Neural progenitor cell (in vitro differentiated cells): ENCODE data around the gene CUTA. TPM values are rescaled to one million over a fixed set of nuclear protein-coding genes. Genes with fewer than 3 reads are reported as not detected.

Experiments used
- DNase-seq: peaks from one replicate; pipeline ENCODE4 v3.0.0-alpha.2; 2016; ENCODE audit warnings: low spot score
- H2AFZ ChIP-seq: fragments of 200-600 bp; sonication (generic); replicated peaks from 2 replicates; pipeline ENCODE4 v1.6.1; 2016; ENCODE audit warnings: antibody characterized with exemption
- H3F3A ChIP-seq: fragments of 200-600 bp; sonication (generic); 2 replicates; pipeline ENCODE4 v1.6.1; 2016; ENCODE audit warnings: antibody characterized with exemption, low read depth
- H3K27ac ChIP-seq: fragments of 200-600 bp; sonication (generic); 2 replicates; pipeline ENCODE4 v1.5.1; 2016; ENCODE audit warnings: mild to moderate bottlenecking
- H3K27me3 ChIP-seq: fragments of 200-600 bp; sonication (generic); 2 replicates; pipeline ENCODE4 v1.6.1; 2016; ENCODE audit warnings: mild to moderate bottlenecking, moderate library complexity
- H3K36me3 ChIP-seq: fragments of 200-600 bp; sonication (generic); 2 replicates; pipeline ENCODE4 v1.5.1; 2016
- H3K4me1 ChIP-seq: fragments of 200-600 bp; sonication (generic); 2 replicates; pipeline ENCODE4 v1.6.1; 2016; ENCODE audit warnings: mixed run types
- H3K4me2 ChIP-seq: fragments of 200-600 bp; sonication (generic); 2 replicates; pipeline ENCODE4 v1.6.1; 2016
- H3K4me3 ChIP-seq: fragments of 200-600 bp; sonication (generic); 2 replicates; pipeline ENCODE4 v1.5.1; 2016
- H3K79me2 ChIP-seq: fragments of 200-600 bp; sonication (generic); 2 replicates; pipeline ENCODE4 v1.6.1; 2016; ENCODE audit warnings: low read depth
- H3K9ac ChIP-seq: fragments of 200-600 bp; sonication (generic); 2 replicates; pipeline ENCODE4 v1.6.1; 2016
- H3K9me3 ChIP-seq: fragments of 200-600 bp; sonication (generic); 2 replicates; pipeline ENCODE4 v1.5.1; 2016; ENCODE audit warnings: low read depth
- H4K20me1 ChIP-seq: fragments of 200-600 bp; sonication (generic); 2 replicates; pipeline ENCODE4 v1.6.1; 2016; ENCODE audit warnings: low read depth
- H3K27ac Mint-ChIP-seq: 3 replicates; pipeline ENCODE4 v1.8.0; 2021; ENCODE audit warnings: mixed read lengths
- H3K27me3 Mint-ChIP-seq: 2 replicates; pipeline ENCODE4 v1.8.0; 2022; ENCODE audit warnings: low read depth, mild to moderate bottlenecking, inconsistent platforms, moderate library complexity, mixed read lengths; ENCODE audit not compliant: insufficient read depth
- H3K36me3 Mint-ChIP-seq: 3 replicates; pipeline ENCODE4 v1.8.0; 2021; ENCODE audit warnings: mixed read lengths
- H3K4me1 Mint-ChIP-seq: 3 replicates; pipeline ENCODE4 v1.8.0; 2021; ENCODE audit warnings: mixed read lengths
- H3K4me3 Mint-ChIP-seq: 3 replicates; pipeline ENCODE4 v1.8.0; 2021; ENCODE audit warnings: mild to moderate bottlenecking, moderate library complexity, mixed read lengths
- H3K9me3 Mint-ChIP-seq: 3 replicates; pipeline ENCODE4 v1.8.0; 2020; ENCODE audit warnings: mixed read lengths
- EZH2 ChIP-seq: fragments of 200-600 bp; sonication (generic); IDR thresholded peaks from 2 replicates; pipeline ENCODE4 v1.6.1; 2017; ENCODE audit warnings: antibody characterized with exemption, mild to moderate bottlenecking, moderate library complexity
- EZH2phosphoT487 ChIP-seq: fragments of 200-600 bp; sonication (generic); IDR thresholded peaks from 2 replicates; pipeline ENCODE4 v1.6.1; 2017; ENCODE audit warnings: antibody characterized with exemption
- total RNA-seq: library from RNA; depleted of rRNA; stranded (reverse); fragments of >200 nt; gene quantifications from 2 replicates; pipeline ENCODE4 v1.2.3, GENCODE V29; 2015; ENCODE audit warnings: low replicate concordance
- TF ChIP-seq, protein P1 (sequence below): fragments of 200-600 bp; sonication (generic); IDR thresholded peaks from 2 replicates; pipeline ENCODE4 v1.5.1; 2017; ENCODE audit warnings: antibody characterized with exemption, mild to moderate bottlenecking

Gene CUTA
- total RNA-seq, 1 donor from 2014 or later = 118 TPM

DNA sequence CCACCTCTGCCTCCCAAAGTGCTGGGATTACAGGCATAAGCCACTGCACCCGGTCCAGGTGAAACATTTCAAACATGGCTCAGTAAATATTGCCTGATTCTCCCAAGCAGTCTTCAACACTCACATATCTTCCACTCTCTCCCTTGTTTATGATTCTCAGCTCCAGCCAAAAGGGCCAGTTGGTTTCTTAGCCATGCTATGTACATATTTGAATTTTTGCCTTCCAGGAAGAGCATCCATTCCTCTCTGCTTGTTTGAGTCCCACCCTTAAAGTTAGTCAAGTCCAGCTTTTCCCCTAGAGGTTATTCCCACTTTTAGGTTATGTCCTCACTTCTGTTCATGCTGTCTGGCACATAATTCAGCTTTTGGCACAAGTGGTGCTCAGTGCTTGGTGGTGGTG lies 20.4 kb downstream of the CUTA start:
- Histone ChIP-seq H3K4me2 (no peak overlapping the region), H3K27me3 (no peaks in the 10 kb centered on the region), H3K9me3 (no peaks in the 10 kb centered on the region), H4K20me1 (peaks cover 63% of the 10 kb centered on the region), H3K9ac (no peak overlapping the region), H3K4me1 (peaks cover 18% of the 10 kb centered on the region), H3F3A (no peaks in the 10 kb centered on the region), H3K4me3 (no peak overlapping the region), H3K27ac (no peak overlapping the region), H3K79me2 (peaks cover 98% of the 10 kb centered on the region), H3K36me3 (peaks cover 10% of the 10 kb centered on the region), H2AFZ (no peak overlapping the region)
- H3K27ac Mint-ChIP-seq = no peak overlapping the region
- H3K27me3 Mint-ChIP-seq = peaks cover 3% of the 10 kb centered on the region
- H3K9me3 Mint-ChIP-seq = no peaks in the 10 kb centered on the region
- DNase-seq = no peak
- H3K36me3 Mint-ChIP-seq = peaks cover 31% of the 10 kb centered on the region
- no peak for TF ChIP-seq EZH2
- no peak for TF ChIP-seq EZH2phosphoT487
- TF ChIP-seq, protein P1, sequence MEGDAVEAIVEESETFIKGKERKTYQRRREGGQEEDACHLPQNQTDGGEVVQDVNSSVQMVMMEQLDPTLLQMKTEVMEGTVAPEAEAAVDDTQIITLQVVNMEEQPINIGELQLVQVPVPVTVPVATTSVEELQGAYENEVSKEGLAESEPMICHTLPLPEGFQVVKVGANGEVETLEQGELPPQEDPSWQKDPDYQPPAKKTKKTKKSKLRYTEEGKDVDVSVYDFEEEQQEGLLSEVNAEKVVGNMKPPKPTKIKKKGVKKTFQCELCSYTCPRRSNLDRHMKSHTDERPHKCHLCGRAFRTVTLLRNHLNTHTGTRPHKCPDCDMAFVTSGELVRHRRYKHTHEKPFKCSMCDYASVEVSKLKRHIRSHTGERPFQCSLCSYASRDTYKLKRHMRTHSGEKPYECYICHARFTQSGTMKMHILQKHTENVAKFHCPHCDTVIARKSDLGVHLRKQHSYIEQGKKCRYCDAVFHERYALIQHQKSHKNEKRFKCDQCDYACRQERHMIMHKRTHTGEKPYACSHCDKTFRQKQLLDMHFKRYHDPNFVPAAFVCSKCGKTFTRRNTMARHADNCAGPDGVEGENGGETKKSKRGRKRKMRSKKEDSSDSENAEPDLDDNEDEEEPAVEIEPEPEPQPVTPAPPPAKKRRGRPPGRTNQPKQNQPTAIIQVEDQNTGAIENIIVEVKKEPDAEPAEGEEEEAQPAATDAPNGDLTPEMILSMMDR = no peak
- no peak overlapping the region for H3K4me3 Mint-ChIP-seq
- H3K4me1 Mint-ChIP-seq = peaks cover 28% of the 10 kb centered on the region

DNA sequence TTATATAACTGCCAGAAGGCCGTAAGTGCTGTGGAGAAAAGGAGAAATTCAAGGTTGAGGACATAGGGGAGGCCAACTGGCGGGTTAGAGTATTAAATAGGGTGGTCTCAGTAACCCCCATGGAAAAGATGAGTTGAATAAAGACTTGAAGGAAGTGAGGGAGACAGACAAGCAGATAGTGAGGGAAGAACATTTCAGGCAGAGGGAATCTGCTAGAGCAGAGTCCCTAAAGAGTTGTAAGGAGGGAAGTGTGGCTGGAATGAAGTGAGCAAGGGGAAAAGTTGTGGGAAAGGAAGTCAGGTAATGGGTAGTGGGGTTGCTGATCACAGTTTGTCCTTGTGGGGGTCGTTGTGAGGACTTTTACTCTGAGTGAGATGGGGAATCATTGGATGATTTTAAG lies 24.9 kb downstream of the CUTA start:
- Mint-ChIP-seq H3K27ac (peak overlapping the region; percentile 2), H3K9me3 (no peaks in the 10 kb centered on the region), H3K4me3 (peak overlapping the region; percentile 99), H3K27me3 (peaks cover 5% of the 10 kb centered on the region), H3K4me1 (peaks cover 38% of the 10 kb centered on the region), H3K36me3 (peaks cover 21% of the 10 kb centered on the region)
- DNase-seq = no peak
- H3K4me1 ChIP-seq = peaks cover 23% of the 10 kb centered on the region
- peaks cover 62% of the 10 kb centered on the region for H3K79me2 ChIP-seq
- TF ChIP-seq EZH2 (no peak), EZH2phosphoT487 (no peak)
- TF ChIP-seq, protein P1 = no peak
- peak overlapping the region; percentile 90 for H3K4me2 ChIP-seq
- H3K36me3 ChIP-seq = no peaks in the 10 kb centered on the region
- peaks cover 54% of the 10 kb centered on the region for H4K20me1 ChIP-seq
- no peak overlapping the region for H2AFZ ChIP-seq
- peaks cover 13% of the 10 kb centered on the region for H3F3A ChIP-seq
- no peak overlapping the region for H3K27ac ChIP-seq
- no peaks in the 10 kb centered on the region for H3K27me3 ChIP-seq
- peak overlapping the region; percentile 64 for H3K9ac ChIP-seq
- H3K4me3 ChIP-seq = peak overlapping the region; percentile 73
- no peaks in the 10 kb centered on the region for H3K9me3 ChIP-seq

DNA sequence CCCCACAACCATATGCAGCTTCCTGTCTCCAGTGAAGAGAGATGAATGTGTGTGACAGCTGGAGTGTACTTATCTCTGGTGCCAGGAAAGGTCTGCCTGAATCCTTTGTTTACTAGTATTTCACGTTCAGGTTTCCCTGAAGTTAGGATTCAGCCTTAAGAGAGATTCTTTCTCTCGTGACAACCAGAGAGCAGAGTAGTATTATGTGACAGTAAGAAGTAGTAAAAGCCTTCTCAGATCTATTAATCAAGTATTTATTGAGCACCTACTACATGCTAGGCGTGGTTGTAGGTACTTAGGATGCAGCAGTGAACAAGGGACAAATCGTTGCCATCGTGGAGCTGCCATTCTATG lies 25.3 kb downstream of the CUTA start:
- peak overlapping the region; percentile 99 for H3K4me3 Mint-ChIP-seq
- H3K27ac Mint-ChIP-seq = peak overlapping the region; percentile 91
- peaks cover 13% of the 10 kb centered on the region for H3F3A ChIP-seq
- peaks cover 5% of the 10 kb centered on the region for H3K27me3 Mint-ChIP-seq
- H3K4me1 ChIP-seq = peaks cover 23% of the 10 kb centered on the region
- peaks cover 58% of the 10 kb centered on the region for H3K79me2 ChIP-seq
- H3K9ac ChIP-seq = peak overlapping the region; percentile 64
- no peaks in the 10 kb centered on the region for H3K36me3 ChIP-seq
- H3K9me3 ChIP-seq = no peaks in the 10 kb centered on the region
- H4K20me1 ChIP-seq = peaks cover 50% of the 10 kb centered on the region
- H3K4me1 Mint-ChIP-seq = peaks cover 38% of the 10 kb centered on the region
- no peak for DNase-seq
- H3K4me3 ChIP-seq = peak overlapping the region; percentile 73
- H3K27ac ChIP-seq = no peak overlapping the region
- peak overlapping the region; percentile 90 for H3K4me2 ChIP-seq
- TF ChIP-seq EZH2phosphoT487 (no peak), EZH2 (no peak)
- TF ChIP-seq, protein P1 = no peak
- H3K36me3 Mint-ChIP-seq = peaks cover 18% of the 10 kb centered on the region
- no peak overlapping the region for H2AFZ ChIP-seq
- H3K9me3 Mint-ChIP-seq = no peaks in the 10 kb centered on the region
- H3K27me3 ChIP-seq = no peaks in the 10 kb centered on the region
